Amniotic stem cell (primary cell): ENCODE measurements around the gene PLEKHN1.
A peak's percentile ranks its signal among the peaks of the same experiment; 100 is the strongest.

ENCODE experiments used
- DNase-seq: peaks from one replicate; lab custom pipeline; 2025; lab: John Stamatoyannopoulos, UW

PLEKHN1 gene

DNA sequence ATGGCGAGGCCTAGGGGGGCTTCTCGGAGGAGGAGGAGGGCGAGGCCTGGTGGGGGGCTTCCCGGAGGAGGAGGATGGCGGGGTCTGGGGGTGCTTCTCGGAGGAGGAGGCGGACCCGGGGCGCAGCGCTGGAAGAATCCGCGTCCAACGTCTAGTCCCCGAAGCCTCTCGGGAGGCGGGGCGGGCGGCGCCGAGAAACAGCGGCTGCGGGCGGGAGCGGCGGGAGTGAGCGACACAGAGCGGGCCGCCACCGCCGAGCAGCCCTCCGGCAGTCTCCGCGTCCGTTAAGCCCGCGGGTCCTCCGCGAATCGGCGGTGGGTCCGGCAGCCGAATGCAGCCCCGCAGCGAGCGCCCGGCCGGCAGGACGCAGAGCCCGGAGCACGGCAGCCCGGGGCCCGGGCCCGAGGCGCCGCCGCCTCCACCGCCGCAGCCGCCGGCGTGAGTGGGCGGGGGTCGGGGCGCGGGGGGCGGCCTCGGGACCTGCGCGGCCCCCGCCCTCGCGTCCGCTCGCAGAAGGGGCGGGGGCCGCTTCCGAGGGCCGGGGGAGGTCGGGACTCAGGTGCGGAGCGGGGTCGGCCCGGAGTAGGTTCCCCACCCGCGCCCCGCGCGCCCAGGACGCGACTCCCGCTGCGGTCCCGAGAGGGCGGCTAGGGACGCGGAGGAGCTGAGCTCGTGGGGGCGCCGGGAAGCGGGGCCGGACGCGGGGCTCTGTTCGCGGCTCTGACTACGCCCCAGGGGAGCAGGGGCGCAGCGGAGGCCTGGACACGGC lies 5.7 kb upstream of the PLEKHN1 start, which contains the start of gene KLHL17:
Gene KLHL17 (plus strand): TSS at position 222 of the 769 bp plus-strand sequence. CDS start 110 bp downstream, at position 332.
- peak; percentile 38 for DNase-seq

DNA sequence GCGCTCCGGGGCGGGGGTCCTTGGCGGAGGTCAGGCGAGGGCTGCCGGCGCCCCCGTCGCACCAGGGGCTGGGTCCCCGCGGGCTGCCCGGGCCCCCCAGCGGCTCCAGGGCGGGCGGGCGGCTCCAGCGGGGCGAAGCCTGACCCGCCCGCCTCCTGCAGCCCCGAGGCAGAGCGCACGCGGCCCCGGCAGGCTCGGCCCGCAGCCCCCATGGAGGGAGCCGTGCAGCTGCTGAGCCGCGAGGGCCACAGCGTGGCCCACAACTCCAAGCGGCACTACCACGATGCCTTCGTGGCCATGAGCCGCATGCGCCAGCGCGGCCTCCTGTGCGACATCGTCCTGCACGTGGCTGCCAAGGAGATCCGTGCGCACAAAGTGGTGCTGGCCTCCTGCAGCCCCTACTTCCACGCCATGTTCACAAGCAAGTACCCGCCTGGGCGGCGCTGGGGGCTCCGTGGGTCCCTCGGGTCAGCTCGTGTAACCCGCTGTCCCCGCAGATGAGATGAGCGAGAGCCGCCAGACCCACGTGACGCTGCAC lies 5.1 kb upstream of the PLEKHN1 start:
- no peak for DNase-seq

GRCh38 chr1:962381-963300 lies 3.6 kb upstream of the PLEKHN1 start:
- no peak for DNase-seq

DNA sequence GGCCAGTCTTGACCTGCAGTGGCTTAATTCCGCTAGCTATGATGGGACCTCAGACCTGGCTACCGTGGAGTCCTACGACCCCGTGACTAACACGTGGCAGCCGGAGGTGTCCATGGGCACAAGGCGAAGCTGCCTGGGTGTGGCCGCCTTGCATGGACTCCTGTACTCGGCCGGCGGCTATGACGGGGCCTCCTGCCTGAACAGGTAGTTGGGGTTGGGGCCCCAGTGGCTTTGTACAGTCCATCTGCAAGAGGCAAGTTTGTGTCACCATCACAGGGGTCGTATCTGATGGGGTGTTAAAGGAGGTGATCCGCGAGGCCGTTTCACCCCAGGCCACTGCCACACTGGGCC lies 3.0 kb upstream of the PLEKHN1 start:
- DNase-seq, result no peak

- no peak for DNase-seq
Observed at GRCh38 chr1:963746-964525, 2.3 kb upstream of the PLEKHN1 start.

DNA sequence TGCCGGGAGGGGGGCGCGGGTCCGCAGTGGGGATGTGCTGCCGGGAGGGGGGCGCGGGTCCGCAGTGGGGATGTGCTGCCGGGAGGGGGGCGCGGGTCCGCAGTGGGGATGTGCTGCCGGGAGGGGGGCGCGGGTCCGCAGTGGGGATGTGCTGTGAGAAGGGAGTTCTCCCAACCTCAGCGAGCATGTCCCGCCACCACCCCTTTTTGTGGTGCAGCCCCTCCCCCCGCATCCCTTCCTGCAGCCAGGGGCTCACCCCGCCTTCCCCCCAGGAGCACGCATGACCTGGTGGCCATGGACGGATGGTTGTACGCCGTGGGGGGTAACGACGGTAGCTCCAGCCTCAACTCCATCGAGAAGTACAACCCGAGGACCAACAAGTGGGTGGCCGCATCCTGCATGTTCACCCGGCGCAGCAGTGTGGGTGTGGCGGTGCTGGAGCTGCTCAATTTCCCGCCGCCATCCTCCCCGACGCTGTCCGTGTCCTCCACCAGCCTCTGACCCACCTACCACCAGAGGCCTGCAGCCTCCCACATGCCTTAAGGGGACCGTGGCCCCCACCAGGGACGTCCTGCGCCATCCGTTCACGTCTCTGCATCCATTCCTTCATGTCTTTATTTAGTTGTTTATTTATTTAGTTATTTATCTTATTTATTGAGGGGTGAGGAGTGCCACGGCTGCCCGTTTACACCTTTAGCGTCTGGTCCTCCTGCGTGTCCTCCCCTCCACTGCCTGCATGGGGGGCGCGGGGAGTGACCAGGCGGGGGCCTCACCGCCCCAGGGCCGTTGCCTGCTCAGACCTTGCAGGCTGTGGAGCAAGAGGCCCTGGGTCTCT lies 1.4 kb upstream of the PLEKHN1 start:
- DNase-seq, result no peak

GRCh38 chr1:965526-966134 lies 652 bp upstream of the PLEKHN1 start:
- DNase-seq, result no peak

- peak; percentile 29 for DNase-seq
Observed at GRCh38 chr1:966704-967300, 520 bp downstream of the PLEKHN1 start.

GRCh38 chr1:967466-968343 lies 1.4 kb downstream of the PLEKHN1 start:
- no peak for DNase-seq

DNA sequence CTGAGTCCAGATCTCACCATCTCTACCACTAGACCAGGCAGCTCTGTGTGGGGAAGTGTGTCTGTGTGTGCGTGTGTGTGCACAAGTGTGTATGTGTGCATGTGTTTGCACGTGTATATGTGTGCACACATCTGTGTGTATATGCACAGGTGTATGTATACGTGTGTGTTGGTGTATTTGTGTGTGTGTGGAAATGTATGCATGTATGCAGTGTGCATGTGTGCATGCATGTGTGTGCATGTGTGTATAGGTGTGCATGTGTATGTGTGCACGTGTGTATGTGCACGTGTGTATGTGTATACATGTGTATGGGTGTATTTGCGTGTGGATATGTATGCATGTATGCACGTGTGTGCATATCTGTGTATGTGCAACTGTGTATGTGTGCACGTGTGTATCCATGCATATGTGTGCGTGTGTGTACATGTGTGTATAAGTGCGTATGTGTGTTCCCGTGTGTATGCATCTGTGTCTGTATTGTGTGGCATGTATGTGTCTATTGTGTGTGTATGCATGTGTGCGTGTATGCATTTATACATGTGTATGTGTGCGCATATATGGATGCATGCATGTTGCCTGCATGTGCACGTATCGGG lies 3.1 kb downstream of the PLEKHN1 start:
- no peak for DNase-seq

- no peak for DNase-seq
Observed at GRCh38 chr1:970242-970972, 4.1 kb downstream of the PLEKHN1 start.

DNA sequence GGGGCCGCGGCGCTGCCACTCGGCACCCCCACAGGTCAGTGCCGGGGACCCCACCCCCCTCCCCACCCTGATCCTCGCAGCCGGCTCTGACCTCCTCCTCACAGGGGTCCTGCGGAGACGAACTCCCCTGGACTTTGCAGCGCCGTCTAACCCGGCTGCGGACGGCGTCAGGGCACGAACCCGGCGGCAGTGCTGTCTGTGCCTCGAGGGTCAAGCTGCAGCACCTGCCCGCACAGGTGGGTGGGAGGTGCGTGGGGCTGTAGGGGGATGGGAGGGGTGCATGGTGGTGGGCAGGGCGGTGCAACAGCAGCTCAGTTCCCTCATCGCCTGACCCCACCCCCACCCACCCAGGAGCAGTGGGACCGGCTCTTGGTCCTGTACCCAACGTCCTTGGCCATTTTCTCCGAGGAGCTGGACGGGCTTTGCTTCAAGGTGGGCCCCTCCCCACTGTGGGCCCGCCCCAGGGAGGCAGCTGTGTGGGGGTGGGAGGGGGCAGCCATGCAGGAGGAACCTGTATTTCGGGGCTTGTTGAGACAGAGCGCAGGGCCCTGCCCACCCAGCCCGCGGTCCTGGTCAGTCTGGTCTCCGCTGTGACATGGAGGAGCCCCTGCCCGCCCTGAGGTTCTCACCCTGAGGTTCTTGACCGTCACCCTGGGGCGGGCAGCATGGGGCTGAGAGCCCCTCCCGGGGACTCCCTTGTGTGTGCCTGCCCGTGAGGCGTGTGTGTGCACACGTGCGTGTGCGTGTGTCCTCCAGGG lies 4.9 kb downstream of the PLEKHN1 start:
- DNase-seq, result no peak

DNA sequence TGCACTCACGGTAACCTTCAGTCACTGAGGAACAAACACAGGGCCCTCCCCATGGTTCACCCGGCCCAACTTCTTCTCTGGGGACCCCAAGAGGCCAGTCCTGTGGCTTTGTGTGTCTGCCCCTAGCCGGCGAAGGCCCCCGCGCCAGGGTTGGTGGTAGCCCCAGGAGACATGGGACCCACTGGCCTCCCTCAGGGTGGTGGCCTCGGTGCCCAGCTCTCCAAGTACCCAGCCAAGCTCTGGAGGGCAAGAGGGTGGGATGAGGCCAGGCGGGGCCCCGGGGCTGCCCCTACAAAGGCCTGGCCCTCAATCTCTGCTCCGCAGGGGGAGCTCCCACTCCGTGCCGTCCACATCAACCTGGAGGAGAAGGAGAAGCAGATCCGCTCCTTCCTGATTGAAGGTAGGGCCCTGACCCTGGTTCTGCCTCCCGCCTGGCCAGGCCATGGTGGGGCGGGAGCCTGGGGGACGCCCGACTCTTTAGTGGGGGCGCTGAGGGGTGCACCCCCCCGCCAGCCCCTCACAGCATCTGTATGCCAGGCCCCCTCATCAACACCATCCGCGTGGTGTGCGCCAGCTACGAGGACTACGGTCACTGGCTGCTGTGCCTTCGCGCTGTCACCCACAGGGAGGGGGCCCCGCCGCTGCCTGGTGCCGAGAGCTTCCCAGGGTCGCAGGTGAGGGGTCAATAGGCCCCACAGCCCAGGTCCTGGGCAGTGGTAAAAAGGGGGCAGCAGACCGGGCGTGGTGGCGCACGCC lies 5.6 kb downstream of the PLEKHN1 start:
- no peak for DNase-seq

DNA sequence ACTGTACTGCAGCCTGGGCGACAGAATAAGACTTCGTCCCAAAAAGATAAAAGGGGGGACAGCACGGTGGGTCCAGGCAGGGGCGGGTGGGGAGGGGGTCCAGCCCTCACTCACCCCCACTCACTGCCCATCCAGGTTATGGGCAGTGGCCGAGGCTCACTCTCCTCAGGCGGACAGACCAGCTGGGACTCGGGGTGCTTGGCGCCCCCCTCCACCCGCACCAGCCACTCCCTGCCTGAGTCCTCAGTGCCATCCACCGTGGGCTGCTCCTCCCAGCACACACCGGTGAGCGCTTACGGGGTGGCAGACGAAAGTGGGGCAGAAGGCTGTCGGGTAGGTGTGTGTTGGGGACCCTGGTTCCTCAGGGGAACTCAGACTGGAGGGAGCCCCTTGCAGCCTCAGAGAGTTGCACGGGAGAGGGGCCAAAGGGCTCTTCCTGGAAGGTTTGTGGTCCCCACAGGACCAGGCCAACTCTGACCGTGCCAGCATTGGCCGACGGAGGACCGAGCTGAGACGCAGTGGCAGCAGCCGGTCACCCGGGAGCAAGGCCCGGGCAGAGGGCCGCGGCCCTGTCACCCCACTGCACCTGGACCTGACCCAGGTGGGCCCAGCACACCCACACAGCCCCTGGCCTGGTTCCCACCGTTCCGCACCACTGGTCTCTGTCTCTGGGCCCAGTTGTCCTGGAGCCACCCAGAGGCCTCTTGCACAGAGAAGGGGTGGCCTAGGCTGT lies 6.6 kb downstream of the PLEKHN1 start:
- no peak for DNase-seq

DNA sequence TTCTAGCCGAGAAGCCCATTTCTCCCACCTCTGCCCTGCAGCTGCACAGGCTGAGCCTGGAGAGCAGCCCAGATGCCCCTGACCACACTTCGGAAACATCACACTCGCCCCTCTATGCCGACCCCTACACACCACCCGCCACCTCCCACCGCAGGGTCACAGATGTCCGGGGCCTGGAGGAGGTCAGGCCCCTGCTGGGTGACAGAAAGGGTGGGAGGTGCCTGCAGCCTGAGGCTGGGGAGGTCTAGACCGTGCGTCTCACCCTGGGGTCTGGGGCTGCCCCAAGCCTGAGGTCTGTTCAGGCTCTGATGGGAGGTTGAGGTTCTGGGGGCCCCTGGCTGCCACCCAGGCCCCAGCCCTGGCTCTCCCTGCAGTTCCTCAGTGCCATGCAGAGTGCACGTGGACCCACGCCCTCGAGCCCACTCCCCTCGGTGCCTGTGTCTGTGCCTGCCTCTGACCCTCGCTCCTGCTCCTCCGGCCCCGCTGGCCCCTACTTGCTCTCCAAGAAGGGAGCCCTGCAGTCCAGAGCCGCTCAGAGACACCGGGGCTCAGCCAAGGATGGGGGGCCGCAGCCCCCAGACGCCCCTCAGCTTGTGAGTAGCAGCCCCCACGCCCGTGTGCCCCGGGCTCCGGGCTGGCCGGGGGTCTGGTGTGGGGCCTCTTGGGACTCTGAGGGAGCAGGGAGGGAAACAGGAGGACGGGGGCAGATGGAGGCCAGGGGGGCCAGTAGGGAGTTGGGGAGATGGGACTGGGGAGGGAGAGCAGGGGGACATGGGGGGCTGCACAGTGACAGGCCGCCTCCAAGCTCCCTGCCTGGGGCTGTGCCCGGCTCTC lies 7.4 kb downstream of the PLEKHN1 start:
- DNase-seq, result no peak
